HG02763 (cell line): Measurements from ENCODE around the gene FOCAD.
A peak's percentile ranks its signal among the peaks of the same experiment; 100 is the strongest.

ENCODE experiments used
- ATAC-seq: cut with Tn5 transposase; IDR thresholded peaks from one replicate; pipeline ENCODE4 v1.9.1; 2021; ENCODE audit warnings: mild to moderate bottlenecking, moderate library complexity; ENCODE audit not compliant: unreplicated experiment

FOCAD gene

DNA sequence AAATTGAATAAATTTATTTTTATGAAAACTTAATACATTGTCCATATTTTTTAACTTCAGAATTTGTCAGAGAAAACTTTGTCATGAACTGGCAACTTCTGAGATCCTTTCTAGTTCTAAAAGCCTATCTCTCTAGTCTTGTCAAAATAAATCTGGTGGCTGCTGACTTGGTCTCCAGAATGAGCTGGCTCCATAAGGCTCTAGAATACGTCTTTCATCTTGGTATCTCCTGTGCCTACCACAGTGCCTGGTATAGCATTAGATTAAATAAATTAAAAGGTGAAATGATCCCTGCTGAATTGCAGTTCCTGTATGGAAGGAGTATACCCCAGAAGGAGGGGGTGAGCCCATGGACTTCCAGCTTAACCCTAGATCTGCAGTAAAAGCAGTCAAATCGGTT, 2.6 kb upstream of the FOCAD start:
- no peak for ATAC-seq

DNA sequence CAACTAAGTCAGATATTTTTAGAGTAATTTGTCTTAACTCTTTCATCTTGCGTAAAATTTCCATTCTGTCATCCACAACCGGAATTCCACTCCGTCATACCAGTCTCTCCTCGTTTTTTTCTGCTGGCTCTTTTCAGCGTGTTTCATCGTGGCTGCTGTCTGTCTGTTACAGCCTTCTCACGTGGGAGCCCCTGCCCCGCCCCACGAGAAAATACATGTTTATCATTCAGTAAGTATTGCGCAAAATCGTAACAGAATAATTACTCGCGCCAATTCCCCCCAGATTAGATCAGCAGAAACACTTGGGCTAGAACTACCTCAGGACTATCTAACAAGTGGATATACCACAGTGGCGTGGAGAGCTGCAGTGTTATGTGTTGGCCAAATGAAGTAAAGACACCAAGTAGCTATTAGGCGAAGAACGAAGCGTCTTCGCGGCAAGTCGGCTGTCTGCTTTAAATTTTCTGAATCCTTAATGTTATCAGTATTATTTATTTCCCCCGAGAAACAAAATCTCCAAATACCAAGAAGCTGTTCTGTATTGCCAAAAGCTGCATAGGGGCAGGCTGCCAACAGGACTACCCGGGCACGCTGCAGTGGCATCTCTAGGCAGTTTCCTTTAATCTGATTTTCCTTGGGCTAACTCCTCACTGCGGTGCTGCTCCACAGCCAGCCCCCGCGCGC, 566 bp upstream of the FOCAD start:
- peak; percentile 4 for ATAC-seq

DNA sequence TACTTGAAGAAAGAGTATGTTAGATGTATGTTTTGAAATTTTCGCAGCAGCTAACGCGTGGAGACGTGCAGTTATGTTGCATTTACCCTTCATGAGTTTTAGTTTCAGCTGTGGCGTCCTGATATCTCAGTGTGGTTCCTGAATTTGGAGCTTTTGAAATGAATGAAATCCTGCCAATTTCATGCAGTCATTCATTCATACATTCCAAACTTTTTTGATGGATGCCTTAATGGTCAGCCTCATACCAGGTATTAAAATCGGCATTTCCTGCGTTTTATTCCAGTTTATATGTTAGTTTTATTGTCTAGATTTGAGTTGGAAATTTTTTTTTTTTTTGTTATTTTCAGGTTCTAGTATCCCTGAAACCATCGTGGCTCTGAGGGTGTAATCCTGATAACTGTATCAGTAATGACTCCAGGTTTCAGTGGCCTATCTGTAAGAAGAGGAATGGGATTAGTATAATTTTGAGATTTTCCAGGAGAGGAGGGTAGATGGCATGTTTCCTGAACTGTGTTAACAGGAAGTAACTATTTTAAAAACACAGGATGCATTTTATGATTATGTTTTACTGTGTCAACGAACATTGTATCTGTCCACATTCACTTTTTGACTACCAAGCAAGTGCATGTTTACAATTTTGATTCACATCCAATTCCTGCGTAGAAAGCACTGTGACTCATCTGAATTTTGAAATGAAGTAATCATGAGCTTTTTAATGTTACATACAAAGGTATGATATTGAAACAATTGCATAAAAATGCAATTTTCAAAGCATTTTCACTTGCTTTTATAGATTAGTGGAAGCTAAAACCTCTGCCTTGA, 1.0 kb downstream of the FOCAD start:
- ATAC-seq: no peak

DNA sequence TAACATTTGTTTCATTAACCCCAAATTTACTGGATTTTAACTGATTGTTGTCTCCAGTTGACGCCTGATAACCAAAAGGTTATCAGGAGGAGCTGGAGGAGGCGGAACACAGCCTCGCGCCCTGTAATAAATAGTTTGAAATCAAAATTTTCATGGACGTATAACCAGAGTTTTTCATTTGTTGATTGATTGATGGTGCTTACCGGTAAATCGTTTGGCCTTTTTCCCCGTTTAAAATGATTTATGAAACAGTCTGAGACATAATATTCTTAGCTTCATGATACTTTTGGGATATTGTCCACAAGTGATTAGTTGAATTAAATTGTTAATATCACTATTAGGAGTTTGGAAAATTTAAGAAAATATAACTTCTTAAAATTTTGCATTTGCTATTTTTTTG, 1.7 kb downstream of the FOCAD start:
- ATAC-seq: no peak

DNA sequence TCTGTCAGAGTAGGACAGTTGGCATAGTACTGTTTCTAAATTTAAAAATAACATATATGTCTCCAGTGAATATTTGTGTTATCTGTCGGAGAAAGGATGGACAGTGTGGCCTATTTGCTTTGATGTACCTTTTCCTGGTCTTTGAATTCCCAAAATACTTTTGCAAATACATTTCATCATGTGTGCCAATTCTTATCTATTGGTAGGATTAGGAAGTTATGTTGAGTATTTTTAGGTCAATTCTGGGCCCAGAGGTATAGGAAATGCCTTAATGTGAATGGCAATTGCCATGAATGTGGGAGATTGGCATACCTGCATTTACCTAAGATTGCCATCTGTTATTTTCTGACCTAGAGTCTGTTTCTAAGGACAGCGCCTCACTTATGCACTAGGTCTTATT, 5.8 kb downstream of the FOCAD start:
- no peak for ATAC-seq

DNA sequence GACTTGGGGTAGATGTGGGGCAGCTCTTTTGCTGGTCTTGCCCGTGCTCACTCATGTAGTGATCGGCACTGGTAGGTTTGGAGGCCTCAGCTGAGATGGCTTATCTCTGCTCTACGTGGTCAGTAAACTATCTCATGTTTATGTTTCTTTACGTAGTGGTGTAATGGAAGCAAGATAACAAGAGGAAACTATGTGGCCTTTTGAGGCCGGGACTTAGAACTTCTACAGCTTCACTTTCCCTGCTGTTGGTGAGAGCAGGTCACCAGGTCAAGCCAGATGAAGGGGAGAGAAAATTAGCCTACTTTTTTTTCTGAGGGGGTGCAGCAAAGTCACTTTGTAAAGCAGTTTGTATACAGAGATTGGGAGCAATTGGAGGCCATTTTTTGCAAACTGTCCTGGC, 8.5 kb downstream of the FOCAD start:
- ATAC-seq: no peak

DNA sequence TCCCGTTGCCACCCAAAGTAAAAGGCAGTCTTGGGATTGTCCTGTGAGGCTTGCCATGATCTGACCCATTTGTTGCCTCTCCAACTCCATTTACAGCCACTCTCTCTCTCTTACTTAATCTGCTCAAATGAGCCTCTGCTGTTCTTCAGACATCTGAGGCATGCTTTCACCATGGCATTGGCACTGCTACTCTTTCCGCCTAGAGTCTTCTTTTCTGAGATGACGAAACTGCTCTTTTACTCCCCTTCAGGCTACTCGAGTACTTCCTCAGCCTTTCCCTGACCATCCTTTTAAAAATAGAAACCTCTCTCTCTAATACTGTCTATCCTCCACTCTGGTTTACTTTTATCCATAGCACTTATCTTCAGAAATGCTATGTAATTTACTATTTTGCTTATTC, 9.0 kb downstream of the FOCAD start:
- ATAC-seq: no peak

DNA sequence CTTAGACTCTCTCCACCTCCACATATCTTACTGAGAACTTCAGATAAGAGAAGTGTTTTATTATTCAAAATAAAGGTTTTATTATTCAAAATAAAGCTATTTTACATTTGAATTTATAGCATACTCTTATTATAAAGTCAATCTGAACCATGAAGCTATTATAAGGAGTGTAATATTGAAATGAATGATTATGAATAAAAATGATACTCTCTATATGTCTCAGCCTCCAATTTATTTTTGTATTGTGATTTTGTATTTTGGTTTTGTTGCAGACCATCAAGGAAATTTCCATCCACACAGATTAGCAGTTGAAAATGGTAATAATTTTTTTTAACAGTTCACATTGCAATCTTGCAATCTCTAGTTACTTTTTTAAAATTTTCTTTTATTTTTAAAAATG, 10.2 kb downstream of the FOCAD start:
- no peak for ATAC-seq

DNA sequence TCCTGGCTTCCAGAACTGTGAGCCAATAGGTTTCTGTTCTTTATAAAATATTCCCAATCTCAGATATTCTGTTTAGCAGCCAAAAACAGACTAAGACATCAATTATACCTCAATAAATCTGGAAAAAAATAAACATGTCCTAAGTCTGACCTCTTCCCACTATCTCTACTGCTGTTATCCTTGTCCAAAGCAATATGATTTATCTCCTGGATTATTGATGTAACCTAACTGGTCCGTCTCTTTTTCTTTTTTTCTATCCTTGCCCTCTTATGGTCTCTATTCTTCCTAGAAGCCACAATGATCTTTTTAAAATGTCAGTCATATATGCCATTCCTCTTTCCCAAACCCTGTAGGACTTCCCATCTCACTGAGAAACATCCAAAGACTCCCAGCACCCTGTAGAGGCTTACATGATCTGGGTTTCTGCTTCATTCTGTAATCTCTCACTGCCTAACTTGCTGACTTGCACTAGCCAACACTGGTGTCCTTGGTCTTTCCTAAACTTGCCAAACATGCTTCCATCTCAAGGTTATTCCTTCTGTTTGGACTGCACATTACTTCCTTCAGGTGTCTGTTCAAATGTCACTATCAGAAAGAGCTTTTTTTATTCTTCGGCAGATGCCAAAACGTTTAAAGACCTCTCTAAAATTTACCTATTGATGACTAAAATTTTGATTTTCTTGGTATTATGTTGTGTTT, 13.1 kb downstream of the FOCAD start:
- ATAC-seq: no peak

DNA sequence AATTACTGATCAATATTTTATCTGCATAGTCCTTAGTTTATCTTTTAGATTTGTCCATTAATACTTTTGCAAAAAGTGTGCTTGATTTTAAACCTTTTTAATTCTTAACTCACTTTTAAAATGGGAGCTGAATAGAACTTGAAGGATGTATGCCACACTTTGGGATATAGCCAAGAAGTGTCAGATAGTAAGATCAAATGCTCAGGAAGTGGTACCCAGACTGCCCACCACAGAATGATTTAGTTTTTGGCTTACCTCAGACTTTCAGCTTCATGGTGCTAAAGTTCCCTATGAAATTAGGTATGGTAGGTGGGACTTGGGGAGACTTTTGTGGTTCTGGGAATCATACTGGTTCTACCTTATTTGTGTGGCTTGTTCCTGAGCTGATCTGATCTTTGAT, 14.7 kb downstream of the FOCAD start:
- ATAC-seq: no peak

DNA sequence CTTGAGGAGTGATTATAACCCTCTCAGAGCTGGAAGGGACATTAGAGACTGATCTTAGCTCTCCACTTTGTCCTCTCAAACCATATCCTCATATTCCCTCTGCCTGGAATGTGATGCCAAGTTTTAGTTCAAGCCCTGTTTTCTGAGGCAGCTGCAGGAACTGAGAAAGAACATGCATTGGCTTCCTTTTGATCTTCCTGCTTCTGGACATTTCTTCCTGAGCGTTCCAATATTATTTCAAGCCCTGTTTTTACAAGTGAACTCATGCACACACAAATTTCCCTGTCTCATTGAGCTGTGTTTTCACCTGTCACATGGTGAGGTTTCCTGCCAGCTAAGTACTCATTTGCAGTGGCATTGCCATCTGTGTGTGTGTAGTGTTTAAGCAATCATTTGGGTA, 17.0 kb downstream of the FOCAD start:
- no peak for ATAC-seq

DNA sequence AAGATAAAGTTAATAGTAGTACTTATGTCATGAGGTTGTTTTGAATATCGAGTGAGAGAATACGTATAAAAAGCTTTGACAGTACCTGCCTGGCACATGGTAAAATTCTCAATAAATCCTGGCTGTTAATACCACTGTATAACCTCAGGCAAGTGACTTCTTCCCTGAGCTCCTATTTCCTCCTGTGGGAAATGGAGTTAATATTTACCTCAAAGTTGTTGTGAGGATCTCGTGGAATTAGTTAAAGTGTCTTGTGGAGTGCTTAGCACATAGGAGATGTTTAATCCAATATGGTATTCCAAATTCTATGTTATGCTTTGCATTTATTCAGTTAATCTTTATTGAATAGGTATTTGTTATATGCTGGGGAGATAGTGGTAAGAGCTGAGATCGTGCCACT, 18.5 kb downstream of the FOCAD start:
- ATAC-seq: no peak

DNA sequence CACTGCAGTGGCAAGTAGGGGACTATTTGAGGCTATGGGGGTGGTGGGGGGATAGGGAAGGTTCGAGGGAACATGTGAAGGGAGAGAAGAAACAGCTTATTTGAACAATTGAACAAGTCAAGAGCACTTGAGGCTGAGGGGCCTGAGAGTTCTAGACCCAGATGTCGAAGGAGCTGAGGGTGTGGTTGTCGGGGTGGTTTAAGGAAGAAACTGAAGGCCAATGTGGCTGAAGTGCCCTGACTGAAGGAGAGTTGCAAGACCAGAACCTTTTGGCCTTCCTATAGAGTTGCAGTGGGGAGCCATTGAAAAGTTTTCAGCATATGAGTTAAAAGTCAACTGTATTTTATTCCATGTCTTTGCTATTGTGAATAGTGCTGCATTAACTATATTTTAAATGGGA, 19.1 kb downstream of the FOCAD start:
- no peak for ATAC-seq

DNA sequence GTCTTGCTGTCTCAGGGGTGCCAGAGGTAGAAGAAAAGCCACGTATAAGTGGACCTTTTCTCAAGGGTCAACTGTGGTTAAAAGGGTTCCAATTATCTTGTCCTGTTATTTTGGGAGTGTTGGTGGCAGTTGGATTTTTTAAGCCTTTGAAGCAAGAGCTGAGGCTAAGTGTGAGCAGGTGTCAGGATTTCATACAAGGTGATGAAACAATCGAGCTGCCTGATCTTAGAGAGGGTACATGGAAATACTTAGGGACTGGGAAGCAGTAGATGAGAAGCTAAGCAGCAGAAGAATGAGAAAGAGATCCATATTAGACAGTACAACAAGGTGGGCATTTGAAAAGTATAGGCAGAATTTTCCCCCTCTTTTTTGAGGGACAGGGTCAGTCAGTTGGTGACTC, 23.6 kb downstream of the FOCAD start:
- no peak for ATAC-seq

DNA sequence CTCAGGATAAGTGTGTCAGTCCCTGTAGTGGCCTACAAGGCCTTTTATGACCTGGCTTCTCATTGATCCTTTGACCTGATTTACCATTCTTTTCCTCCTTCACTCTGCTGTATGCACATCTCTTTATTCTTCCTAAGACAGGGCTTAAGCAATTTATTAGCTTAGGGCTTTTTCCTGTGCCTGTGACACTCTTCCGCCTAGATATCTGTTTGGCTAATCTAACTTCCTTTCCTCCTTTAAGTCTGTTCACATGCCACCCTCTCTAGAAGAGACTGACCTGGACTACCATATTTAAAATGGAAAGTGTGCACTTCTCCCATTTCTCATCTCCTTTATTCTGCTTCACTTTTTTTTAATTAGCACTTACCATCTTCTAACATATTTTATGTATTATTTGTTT, 29.1 kb downstream of the FOCAD start:
- no peak for ATAC-seq

DNA sequence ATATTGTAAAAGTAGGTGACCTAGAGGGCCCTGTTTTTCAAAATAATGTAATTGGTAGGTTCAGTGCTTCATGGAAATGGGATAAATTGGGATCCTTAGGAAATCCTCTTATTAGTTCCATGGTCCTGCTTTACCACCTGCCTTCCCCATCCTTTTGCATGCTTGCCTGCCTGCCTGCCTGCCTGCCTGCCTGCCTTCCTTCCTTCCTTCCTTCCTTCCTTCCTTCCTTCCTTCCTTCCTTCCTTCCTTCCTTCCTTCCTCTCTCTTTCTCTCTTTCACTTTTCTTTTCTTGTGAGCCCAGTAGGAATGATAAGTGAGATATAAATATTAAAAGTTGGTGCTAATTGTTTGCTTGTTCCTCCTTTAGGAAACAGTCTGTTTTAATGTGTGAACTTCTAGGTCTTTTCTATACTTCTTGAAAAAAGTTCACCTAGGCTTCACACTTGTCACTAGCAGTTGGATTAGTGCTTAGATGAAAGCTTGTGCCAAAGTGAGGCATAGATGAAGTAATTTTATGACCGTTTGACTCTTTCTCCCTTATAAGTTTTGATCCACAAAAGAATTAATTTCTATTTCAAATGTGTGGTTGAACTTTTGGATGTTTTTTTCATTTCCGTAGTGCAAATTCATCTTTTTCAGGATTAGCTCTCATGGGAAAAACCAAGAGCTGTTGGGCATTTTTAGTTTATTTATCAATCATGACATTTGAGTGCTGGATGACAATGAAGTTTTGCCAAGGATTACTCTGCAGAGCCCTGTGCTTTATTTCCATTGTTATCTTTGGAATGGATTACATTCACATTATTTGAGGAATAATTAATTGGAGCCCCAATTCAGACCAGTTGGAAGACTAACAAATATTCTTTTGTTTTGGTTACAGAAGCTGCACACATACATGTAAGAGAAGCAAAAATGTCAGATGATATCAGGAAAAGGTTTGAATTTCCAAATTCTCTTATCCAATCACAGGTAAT, 30.7 kb downstream of the FOCAD start:
- ATAC-seq: no peak

DNA sequence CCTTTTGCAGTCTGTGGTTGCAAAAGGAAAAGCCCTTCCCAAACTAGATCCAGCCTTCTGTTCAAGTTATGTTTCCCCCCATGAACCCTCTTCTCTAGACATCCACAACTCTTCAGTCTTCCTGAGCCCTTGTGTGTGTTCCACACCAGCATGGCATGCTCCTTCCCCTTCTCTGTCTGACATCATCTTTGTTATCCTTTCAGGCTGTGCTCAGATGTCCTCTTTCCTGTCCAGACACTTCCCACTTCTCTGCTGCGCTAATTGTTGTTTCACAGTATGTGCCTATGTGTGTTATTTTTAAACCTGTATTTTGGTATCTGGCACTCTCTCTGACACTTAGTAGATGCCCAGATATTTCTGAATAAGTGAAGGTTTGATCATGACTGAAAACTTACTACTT, 38.2 kb downstream of the FOCAD start:
- no peak for ATAC-seq

DNA sequence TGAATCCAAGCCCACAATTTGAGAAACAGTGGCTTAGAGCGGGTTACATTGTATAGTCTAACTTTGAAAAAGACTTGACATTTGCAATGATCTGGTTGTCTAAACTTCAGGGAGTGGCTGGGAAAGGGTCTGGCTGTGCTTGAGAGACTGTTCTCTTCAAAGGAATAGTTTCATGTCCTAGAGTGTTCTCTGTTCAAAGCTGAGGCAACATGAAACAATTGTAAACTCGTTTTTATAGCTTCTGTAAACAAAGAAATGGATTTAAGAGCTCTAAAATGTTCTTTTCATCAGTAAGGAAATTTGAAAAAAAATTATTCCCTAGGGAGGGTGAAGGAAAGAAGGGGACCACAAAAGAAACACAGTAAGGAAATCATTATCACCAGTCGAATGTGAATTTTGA, 41.6 kb downstream of the FOCAD start:
- ATAC-seq: no peak

DNA sequence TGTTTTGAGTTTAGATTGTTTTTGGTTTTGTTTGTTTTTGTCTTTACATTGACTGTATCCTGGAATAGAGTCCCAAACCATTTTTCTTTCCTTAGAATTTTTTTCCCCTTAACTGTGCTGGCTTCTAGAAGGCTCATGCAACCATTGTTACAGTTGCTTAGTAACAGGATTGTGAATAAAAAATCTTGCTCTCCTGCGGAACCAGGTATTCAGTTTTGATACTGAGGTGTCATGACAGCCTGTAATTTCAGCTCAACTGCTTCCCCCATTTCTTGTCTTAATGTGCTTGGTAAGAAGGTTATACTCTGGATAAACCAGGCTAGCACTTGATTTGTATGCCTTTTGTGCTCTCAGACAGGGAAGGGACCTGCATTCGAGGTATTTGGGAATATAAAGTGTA, 42.1 kb downstream of the FOCAD start:
- no peak for ATAC-seq

DNA sequence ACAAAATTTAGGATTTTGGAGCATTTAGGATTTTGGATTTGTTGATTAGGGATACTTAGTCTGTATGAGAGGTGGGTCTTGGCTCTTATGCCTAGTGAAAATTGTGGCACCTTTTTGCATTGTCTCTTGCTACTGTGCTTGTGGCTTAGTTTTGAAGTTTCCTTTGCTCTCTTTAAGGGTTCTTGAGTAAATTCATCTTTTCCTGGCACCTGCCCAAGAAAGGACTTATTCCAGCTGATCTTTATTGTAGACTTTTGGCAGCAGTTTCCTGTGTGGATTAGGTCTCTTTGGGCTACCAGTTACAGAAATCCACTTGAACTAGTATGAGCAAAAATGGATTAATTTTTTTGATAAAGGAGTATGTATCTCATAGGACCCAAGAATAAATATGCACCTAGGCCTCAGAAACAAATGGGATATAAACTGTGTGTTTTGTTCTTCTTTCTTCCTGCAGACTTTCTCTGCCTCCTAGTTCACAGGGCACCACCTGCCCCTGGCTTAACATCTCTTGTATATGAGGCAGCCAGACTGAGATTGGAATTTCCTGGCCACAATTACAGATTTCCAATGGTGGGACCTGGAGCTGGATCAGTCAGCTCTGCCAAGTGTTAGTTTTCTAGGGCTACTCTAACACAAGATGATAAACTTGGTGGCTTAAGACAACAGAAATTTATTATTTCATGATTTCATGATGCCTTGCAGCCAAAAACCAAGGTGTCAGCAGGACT, 44.6 kb downstream of the FOCAD start:
- ATAC-seq: no peak
